Neural cell (in vitro differentiated cells): ENCODE measurements around the gene NR2F1-AS1. TPM values are rescaled to one million over a fixed set of nuclear protein-coding genes. Genes with fewer than 3 reads are reported as not detected.
"Not testable (repeated sequence)": the region's sequence is repeated elsewhere in the genome, so short reads cannot be mapped to it uniquely, and the experiment has no call there.

ENCODE experiments used
- H2AFZ ChIP-seq: fragments of 200-600, 300-800 bp; sonication (generic), shearing (Covaris generic); 2 replicates; pipeline ENCODE4 v1.6.0; 2014; ENCODE audit warnings: low read depth, mild to moderate bottlenecking, antibody characterized with exemption, low read length, moderate library complexity
- H3F3A ChIP-seq: fragments of 200-600 bp; shearing (Covaris generic); 2 replicates; pipeline ENCODE4 v1.6.1; 2016; ENCODE audit warnings: mild to moderate bottlenecking, moderate library complexity, mixed read lengths, antibody characterized with exemption, low read length; ENCODE audit not compliant: insufficient read depth, poor library complexity, severe bottlenecking
- H3K27ac ChIP-seq: fragments of 200-600, 300-800 bp; sonication (generic), shearing (Covaris generic); 2 replicates; pipeline ENCODE4 v1.5.1; 2014; ENCODE audit warnings: mild to moderate bottlenecking, low read length, moderate library complexity
- H3K27me3 ChIP-seq: fragments of 300-800, 200-600 bp; sonication (generic), shearing (Covaris generic); 2 replicates; pipeline ENCODE4 v1.6.0; 2014; ENCODE audit warnings: mild to moderate bottlenecking, low read depth, low read length, moderate library complexity; ENCODE audit not compliant: insufficient read depth
- H3K36me3 ChIP-seq: fragments of 300-800, 200-600 bp; sonication (generic), shearing (Covaris generic); 2 replicates; pipeline ENCODE4 v1.5.1; 2014; ENCODE audit warnings: mild to moderate bottlenecking, antibody characterized with exemption, low read length, moderate library complexity; ENCODE audit not compliant: insufficient read depth
- H3K4me2 ChIP-seq: fragments of 300-800, 200-600 bp; sonication (generic), shearing (Covaris generic); 2 replicates; pipeline ENCODE4 v1.6.0; 2014; ENCODE audit warnings: mild to moderate bottlenecking, low read length
- H3K4me3 ChIP-seq: fragments of 300-800, 200-600 bp; sonication (generic), shearing (Covaris generic); 2 replicates; pipeline ENCODE4 v1.5.1; 2014; ENCODE audit warnings: mild to moderate bottlenecking, low read length, moderate library complexity
- H3K79me2 ChIP-seq: fragments of 200-600 bp; shearing (Covaris generic); replicated peaks from 2 replicates; pipeline ENCODE4 v1.6.0; 2014; ENCODE audit warnings: mild to moderate bottlenecking, low read length, moderate library complexity; ENCODE audit not compliant: insufficient read depth
- H3K9ac ChIP-seq: fragments of 300-800, 200-600 bp; sonication (generic), shearing (Covaris generic); 2 replicates; pipeline ENCODE4 v1.6.1; 2016; ENCODE audit warnings: mild to moderate bottlenecking, low read length, mixed read lengths
- H3K9me2 ChIP-seq: fragments of 200-600 bp; shearing (Covaris generic); 2 replicates; pipeline ENCODE4 v1.6.1; 2016; ENCODE audit warnings: mild to moderate bottlenecking, low read length, mixed read lengths; ENCODE audit not compliant: insufficient read depth
- H3K9me3 ChIP-seq: fragments of 200-600, 300-800 bp; sonication (generic), shearing (Covaris generic); 2 replicates; pipeline ENCODE4 v1.6.1; 2016; ENCODE audit warnings: mild to moderate bottlenecking, mixed run types, low read length, moderate library complexity, mixed read lengths
- H4K20me1 ChIP-seq: fragments of 200-600 bp; shearing (Covaris generic); 2 replicates; pipeline ENCODE4 v1.6.1; 2016; ENCODE audit warnings: mild to moderate bottlenecking, mixed run types; ENCODE audit not compliant: insufficient read depth
- CTCF ChIP-seq: fragments of 450-650 bp; IDR thresholded peaks from 2 replicates; pipeline ENCODE4 v1.5.1; 2014; ENCODE audit warnings: antibody characterized with exemption, mild to moderate bottlenecking, moderate library complexity; ENCODE audit not compliant: poor library complexity, severe bottlenecking
- EP300 ChIP-seq: fragments of 450-650 bp; conservative IDR thresholded peaks from 2 replicates; pipeline ENCODE4 v1.6.1; 2014; ENCODE audit warnings: antibody characterized with exemption, mild to moderate bottlenecking, moderate library complexity; ENCODE audit not compliant: poor library complexity, severe bottlenecking
- EZH2 ChIP-seq: fragments of 200-600, 300-800 bp; shearing (Covaris generic), sonication (generic); IDR thresholded peaks from 2 replicates; pipeline ENCODE4 v1.6.1; 2014; ENCODE audit warnings: antibody characterized with exemption, low read length, borderline replicate concordance, mild to moderate bottlenecking; ENCODE audit not compliant: insufficient read depth, poor library complexity, severe bottlenecking
- MXI1 ChIP-seq: fragments of 450-650 bp; conservative IDR thresholded peaks from 2 replicates; pipeline ENCODE4 v1.6.1; 2014; ENCODE audit warnings: antibody characterized with exemption, mild to moderate bottlenecking; ENCODE audit not compliant: poor library complexity, severe bottlenecking
- POLR2AphosphoS5 ChIP-seq: IDR thresholded peaks from 2 replicates; pipeline ENCODE4 v1.6.1; 2012
- RAD21 ChIP-seq: fragments of 450-650 bp; conservative IDR thresholded peaks from 2 replicates; pipeline ENCODE4 v1.6.1; 2014; ENCODE audit warnings: antibody characterized with exemption, mild to moderate bottlenecking, moderate library complexity
- REST ChIP-seq: IDR thresholded peaks from 2 replicates; pipeline ENCODE4 v1.6.1; 2012; ENCODE audit warnings: borderline replicate concordance
- TAF1 ChIP-seq: IDR thresholded peaks from 2 replicates; pipeline ENCODE4 v1.6.1; 2012; ENCODE audit warnings: low read depth
- polyA plus RNA-seq: library from polyadenylated mRNA; depleted of rRNA; stranded (reverse); fragments of >200 nt; gene quantifications from 2 replicates; pipeline ENCODE4 v1.2.3, GENCODE V29; 2014

The NR2F1-AS1 gene
- polyA plus RNA-seq, 1 donor from 2014 or later: 0.24 TPM

- Histone ChIP-seq H3K27me3 (no peaks in the 10 kb centered on the region), H3K4me2 (no peak overlapping the region), H3K79me2 (no peaks in the 10 kb centered on the region), H3K4me3 (no peak overlapping the region), H4K20me1 (no peaks in the 10 kb centered on the region), H3K9me2 (no peaks in the 10 kb centered on the region), H3K27ac (no peak overlapping the region), H3F3A (no peaks in the 10 kb centered on the region), H2AFZ (no peak overlapping the region), H3K9ac (no peak overlapping the region), H3K9me3 (no peaks in the 10 kb centered on the region), H3K36me3 (no peaks in the 10 kb centered on the region)
- TF ChIP-seq CTCF: no peak
- TF ChIP-seq TAF1: no peak
- no peak for TF ChIP-seq RAD21
- TF ChIP-seq EP300: no peak
- no peak for TF ChIP-seq MXI1
- no peak for TF ChIP-seq POLR2AphosphoS5
- no peak for TF ChIP-seq EZH2
Measured at GRCh38 chr5:93545872-93546271, 35.1 kb downstream of the NR2F1-AS1 start.

- H3K9me3 ChIP-seq: no peaks in the 10 kb centered on the region
Measured at GRCh38 chr5:93532370-93532769, 48.6 kb downstream of the NR2F1-AS1 start.

GRCh38 chr5:93521815-93522214, 59.2 kb downstream of the NR2F1-AS1 start:
- H3K79me2 ChIP-seq, H3K27ac ChIP-seq, H3K4me3 ChIP-seq, H3K27me3 ChIP-seq, H3F3A ChIP-seq, H3K36me3 ChIP-seq, H2AFZ ChIP-seq, H3K9ac ChIP-seq, H3K9me3 ChIP-seq, H4K20me1 ChIP-seq, H3K9me2 ChIP-seq, H3K4me2 ChIP-seq: not testable (repeated sequence)

More at GRCh38 chr5:93532370-93532769, 48.6 kb downstream of the NR2F1-AS1 start:
- Histone ChIP-seq H4K20me1 (no peaks in the 10 kb centered on the region), H3K9me2 (no peaks in the 10 kb centered on the region), H3K4me3 (no peak overlapping the region), H3K36me3 (no peaks in the 10 kb centered on the region), H3F3A (no peaks in the 10 kb centered on the region), H2AFZ (no peak overlapping the region), H3K27ac (no peak overlapping the region), H3K9ac (no peak overlapping the region), H3K27me3 (no peaks in the 10 kb centered on the region), H3K79me2 (no peaks in the 10 kb centered on the region), H3K4me2 (no peak overlapping the region)
- TF ChIP-seq RAD21 (no peak), REST (no peak), EZH2 (no peak), MXI1 (no peak)
